ENCODE data around the gene TBATA.

DNA sequence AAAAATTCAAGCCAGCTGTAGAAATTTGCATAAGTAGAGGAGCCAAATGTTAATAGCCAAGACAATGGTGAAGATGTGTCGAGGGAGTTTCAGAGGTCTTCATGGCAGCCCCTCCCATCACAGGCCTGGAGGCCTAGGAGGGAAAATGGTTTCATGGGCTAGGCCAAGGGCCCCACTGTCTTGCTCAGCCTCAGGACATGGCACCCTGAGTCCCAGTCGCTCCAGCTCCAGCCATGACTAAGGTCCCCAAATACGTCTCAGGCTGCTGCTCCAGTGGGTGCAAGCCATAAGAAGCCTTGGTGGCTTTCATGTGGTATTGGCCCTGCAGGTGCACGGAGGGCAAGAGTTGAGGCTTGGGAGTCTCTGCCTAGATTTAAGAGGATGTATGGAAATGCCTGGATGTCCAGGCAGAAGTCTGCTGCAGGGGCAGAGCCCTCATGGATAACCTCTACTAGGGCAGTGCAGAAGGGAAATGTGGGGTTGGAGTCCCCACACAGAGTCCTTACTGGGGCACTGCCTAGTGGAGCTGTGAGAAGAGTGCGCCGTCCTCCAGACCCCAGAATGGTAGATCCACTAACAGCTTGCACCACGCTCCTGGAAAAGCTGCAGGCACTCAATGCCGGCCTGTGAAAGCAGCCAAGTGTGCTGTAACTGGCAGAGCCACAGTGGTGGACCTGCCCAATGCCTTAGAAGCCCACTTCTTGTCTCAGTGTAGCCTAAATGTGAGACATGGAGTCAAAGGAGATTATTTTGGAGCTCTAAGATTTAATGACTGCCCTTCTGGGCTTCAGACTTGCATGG, 19.2 kb downstream of the TBATA start:
- TF ChIP-seq CREB1 (CRISPR knock-in tag; IDR thresholded peaks at IDR 0.05), result no peak
- TF ChIP-seq, protein P1, sequence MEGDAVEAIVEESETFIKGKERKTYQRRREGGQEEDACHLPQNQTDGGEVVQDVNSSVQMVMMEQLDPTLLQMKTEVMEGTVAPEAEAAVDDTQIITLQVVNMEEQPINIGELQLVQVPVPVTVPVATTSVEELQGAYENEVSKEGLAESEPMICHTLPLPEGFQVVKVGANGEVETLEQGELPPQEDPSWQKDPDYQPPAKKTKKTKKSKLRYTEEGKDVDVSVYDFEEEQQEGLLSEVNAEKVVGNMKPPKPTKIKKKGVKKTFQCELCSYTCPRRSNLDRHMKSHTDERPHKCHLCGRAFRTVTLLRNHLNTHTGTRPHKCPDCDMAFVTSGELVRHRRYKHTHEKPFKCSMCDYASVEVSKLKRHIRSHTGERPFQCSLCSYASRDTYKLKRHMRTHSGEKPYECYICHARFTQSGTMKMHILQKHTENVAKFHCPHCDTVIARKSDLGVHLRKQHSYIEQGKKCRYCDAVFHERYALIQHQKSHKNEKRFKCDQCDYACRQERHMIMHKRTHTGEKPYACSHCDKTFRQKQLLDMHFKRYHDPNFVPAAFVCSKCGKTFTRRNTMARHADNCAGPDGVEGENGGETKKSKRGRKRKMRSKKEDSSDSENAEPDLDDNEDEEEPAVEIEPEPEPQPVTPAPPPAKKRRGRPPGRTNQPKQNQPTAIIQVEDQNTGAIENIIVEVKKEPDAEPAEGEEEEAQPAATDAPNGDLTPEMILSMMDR (IDR thresholded peaks at IDR 0.05), result no peak
- no peak for TF ChIP-seq IRF1 (CRISPR knock-in tag; IDR thresholded peaks at IDR 0.05)
- no peak for TF ChIP-seq NFE2L1 (CRISPR knock-in tag; IDR thresholded peaks at IDR 0.05)
- TF ChIP-seq ZNF232 (CRISPR knock-in tag; IDR thresholded peaks at IDR 0.05), result no peak
- no peak for TF ChIP-seq ATF3 (CRISPR knock-in tag; conservative IDR thresholded peaks at IDR 0.05)
- no peak for TF ChIP-seq PRDM15 (CRISPR knock-in tag; IDR thresholded peaks at IDR 0.05)
- no peak for TF ChIP-seq NR3C1 (CRISPR knock-in tag; conservative IDR thresholded peaks at IDR 0.05; ENCODE audit: low read depth)
- TF ChIP-seq, protein P2, sequence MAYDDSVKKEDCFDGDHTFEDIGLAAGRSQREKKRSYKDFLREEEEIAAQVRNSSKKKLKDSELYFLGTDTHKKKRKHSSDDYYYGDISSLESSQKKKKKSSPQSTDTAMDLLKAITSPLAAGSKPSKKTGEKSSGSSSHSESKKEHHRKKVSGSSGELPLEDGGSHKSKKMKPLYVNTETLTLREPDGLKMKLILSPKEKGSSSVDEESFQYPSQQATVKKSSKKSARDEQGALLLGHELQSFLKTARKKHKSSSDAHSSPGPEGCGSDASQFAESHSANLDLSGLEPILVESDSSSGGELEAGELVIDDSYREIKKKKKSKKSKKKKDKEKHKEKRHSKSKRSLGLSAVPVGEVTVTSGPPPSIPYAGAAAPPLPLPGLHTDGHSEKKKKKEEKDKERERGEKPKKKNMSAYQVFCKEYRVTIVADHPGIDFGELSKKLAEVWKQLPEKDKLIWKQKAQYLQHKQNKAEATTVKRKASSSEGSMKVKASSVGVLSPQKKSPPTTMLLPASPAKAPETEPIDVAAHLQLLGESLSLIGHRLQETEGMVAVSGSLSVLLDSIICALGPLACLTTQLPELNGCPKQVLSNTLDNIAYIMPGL (CRISPR knock-in tag; IDR thresholded peaks at IDR 0.05), result no peak
- TF ChIP-seq SP1 (CRISPR knock-in tag; conservative IDR thresholded peaks at IDR 0.05), result no peak
- no peak for TF ChIP-seq TEAD4 (CRISPR knock-in tag; IDR thresholded peaks at IDR 0.05)
- TF ChIP-seq ETV6 (CRISPR knock-in tag; IDR thresholded peaks at IDR 0.05), result no peak
- TF ChIP-seq, protein P3, sequence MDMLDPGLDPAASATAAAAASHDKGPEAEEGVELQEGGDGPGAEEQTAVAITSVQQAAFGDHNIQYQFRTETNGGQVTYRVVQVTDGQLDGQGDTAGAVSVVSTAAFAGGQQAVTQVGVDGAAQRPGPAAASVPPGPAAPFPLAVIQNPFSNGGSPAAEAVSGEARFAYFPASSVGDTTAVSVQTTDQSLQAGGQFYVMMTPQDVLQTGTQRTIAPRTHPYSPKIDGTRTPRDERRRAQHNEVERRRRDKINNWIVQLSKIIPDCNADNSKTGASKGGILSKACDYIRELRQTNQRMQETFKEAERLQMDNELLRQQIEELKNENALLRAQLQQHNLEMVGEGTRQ (CRISPR knock-in tag; IDR thresholded peaks at IDR 0.05), result no peak
- TF ChIP-seq, protein P4, sequence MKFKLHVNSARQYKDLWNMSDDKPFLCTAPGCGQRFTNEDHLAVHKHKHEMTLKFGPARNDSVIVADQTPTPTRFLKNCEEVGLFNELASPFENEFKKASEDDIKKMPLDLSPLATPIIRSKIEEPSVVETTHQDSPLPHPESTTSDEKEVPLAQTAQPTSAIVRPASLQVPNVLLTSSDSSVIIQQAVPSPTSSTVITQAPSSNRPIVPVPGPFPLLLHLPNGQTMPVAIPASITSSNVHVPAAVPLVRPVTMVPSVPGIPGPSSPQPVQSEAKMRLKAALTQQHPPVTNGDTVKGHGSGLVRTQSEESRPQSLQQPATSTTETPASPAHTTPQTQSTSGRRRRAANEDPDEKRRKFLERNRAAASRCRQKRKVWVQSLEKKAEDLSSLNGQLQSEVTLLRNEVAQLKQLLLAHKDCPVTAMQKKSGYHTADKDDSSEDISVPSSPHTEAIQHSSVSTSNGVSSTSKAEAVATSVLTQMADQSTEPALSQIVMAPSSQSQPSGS (CRISPR knock-in tag; IDR thresholded peaks at IDR 0.05; ENCODE audit: borderline replicate concordance, low read depth), result no peak
